PC-3 (cell line): ENCODE results near the gene CYP2A7.

Experiments
- CTCF ChIP-seq: fragments of 300-600 bp; sonication (generic); conservative IDR thresholded peaks from 2 replicates; pipeline ENCODE4 v1.5.1; 2017; ENCODE audit warnings: antibody characterized with exemption, low read depth, mild to moderate bottlenecking, low read length
- EZH2 ChIP-seq: fragments of 300-600 bp; sonication (generic); IDR thresholded peaks from one replicate; pipeline ENCODE4 v1.6.1; 2017; ENCODE audit warnings: antibody characterized with exemption, mild to moderate bottlenecking, low read length; ENCODE audit not compliant: unreplicated experiment
- EZH2phosphoT487 ChIP-seq: fragments of 300-600 bp; sonication (generic); IDR thresholded peaks from 2 replicates; pipeline ENCODE4 v1.6.1; 2018; ENCODE audit warnings: mild to moderate bottlenecking, antibody characterized with exemption, low read length, borderline replicate concordance

- TF ChIP-seq EZH2 (no peak), CTCF (no peak), EZH2phosphoT487 (no peak)
These were observed 19.2 kb downstream of the CYP2A7 start for GRCh38 chr19:40862785-40863184.
